Tibial artery (tissue), 4 donors: ENCODE results near the gene USF1.
A peak's percentile ranks its signal among the peaks of the same experiment; 100 is the strongest.

ENCODE experiments used
- DNase-seq, 2 donors: peaks; one replicate each; pipeline ENCODE4 v3.0.0-alpha.2; 2019
- H3K27ac ChIP-seq, 2 donors: fragments of 200-600 bp; sonication (generic) in 1 of 2; 1 replicate in 1 of 2; 2 replicates in 1 of 2; pipeline ENCODE4 v1.5.1; 2018 to 2019; ENCODE audit warnings: mild to moderate bottlenecking in 1 of 2
- H3K27me3 ChIP-seq, 2 donors: fragments of 200-600 bp; sonication (generic) in 1 of 2; one replicate each; pipeline versions ENCODE4 v1.5.1 to v1.6.0; 2016 to 2019
- H3K36me3 ChIP-seq, 3 donors: fragments of 200-600 bp; sonication (generic) in 2 of 3; one replicate each; pipeline ENCODE4 v1.5.1; 2016 to 2019; ENCODE audit warnings: mild to moderate bottlenecking in 2 of 3
- H3K4me1 ChIP-seq, 4 donors: fragments of 200-600 bp; sonication (generic) in 2 of 4; 1 replicate in 3 of 4; 2 replicates in 1 of 4; pipeline ENCODE4 v1.5.1; 2016 to 2019
- H3K4me3 ChIP-seq, 2 donors: fragments of 200-600 bp; sonication (generic) in 1 of 2; 1 replicate in 1 of 2; 2 replicates in 1 of 2; pipeline ENCODE4 v1.5.1; 2018 to 2019; ENCODE audit warnings: mild to moderate bottlenecking in 2 of 2
- H3K9me3 ChIP-seq, 3 donors: fragments of 200-600 bp; sonication (generic) in 1 of 3; one replicate each; pipeline ENCODE4 v1.5.1; 2016 to 2019
- intact Hi-C: fragments of 100-400 bp; cut with DNase I; formaldehyde crosslinking; loops from one replicate; pipeline ENCODE4 v1.15.0; 2023; ENCODE audit warnings: low total_unique reads
- TF ChIP-seq, protein P1 (sequence below), 2 experiments: fragments of 200-600 bp in 1 of 2; fragments of 450-650 bp in 1 of 2; IDR thresholded peaks; one replicate each; pipeline ENCODE4 v1.5.1; 2017 to 2019; ENCODE audit warnings: antibody characterized with exemption in 2 of 2, mild to moderate bottlenecking in 1 of 2, moderate library complexity in 1 of 2

Gene USF1

GRCh38 chr1:161091093-161091492 lies 45.3 kb upstream of the USF1 start:
- Histone ChIP-seq H3K27me3 (peaks cover 0 to 21% of the 10 kb centered on the region in 2 donors), H3K4me1 (no peaks in the 10 kb centered on the region)
- intact Hi-C loops, result loop anchor here (10.0 kb wide), 1 partner anchor 96 kb away; no protein-coding TSS in a partner anchor

GRCh38 chr1:161090617-161091016 lies 44.8 kb upstream of the USF1 start:
- intact Hi-C loops, result loop anchor here (10.0 kb wide), 1 partner anchor 96 kb away; no protein-coding TSS in a partner anchor
- no peak for DNase-seq
- Histone ChIP-seq H3K4me3 (no peak overlapping the region), H3K27me3 (peaks cover 0 to 24% of the 10 kb centered on the region in 2 donors), H3K9me3 (no peaks in the 10 kb centered on the region), H3K27ac (no peak overlapping the region), H3K4me1 (no peaks in the 10 kb centered on the region), H3K36me3 (no peaks in the 10 kb centered on the region)
- TF ChIP-seq, protein P1, sequence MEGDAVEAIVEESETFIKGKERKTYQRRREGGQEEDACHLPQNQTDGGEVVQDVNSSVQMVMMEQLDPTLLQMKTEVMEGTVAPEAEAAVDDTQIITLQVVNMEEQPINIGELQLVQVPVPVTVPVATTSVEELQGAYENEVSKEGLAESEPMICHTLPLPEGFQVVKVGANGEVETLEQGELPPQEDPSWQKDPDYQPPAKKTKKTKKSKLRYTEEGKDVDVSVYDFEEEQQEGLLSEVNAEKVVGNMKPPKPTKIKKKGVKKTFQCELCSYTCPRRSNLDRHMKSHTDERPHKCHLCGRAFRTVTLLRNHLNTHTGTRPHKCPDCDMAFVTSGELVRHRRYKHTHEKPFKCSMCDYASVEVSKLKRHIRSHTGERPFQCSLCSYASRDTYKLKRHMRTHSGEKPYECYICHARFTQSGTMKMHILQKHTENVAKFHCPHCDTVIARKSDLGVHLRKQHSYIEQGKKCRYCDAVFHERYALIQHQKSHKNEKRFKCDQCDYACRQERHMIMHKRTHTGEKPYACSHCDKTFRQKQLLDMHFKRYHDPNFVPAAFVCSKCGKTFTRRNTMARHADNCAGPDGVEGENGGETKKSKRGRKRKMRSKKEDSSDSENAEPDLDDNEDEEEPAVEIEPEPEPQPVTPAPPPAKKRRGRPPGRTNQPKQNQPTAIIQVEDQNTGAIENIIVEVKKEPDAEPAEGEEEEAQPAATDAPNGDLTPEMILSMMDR (IDR thresholded peaks at IDR 0.05), result no peak

More at GRCh38 chr1:161091093-161091492, 45.3 kb upstream of the USF1 start:
- TF ChIP-seq, protein P1 (IDR thresholded peaks at IDR 0.05), result no peak
- Histone ChIP-seq H3K9me3 (no peaks in the 10 kb centered on the region), H3K27ac (no peak overlapping the region), H3K36me3 (no peaks in the 10 kb centered on the region), H3K4me3 (no peak overlapping the region)
- no peak for DNase-seq

DNA sequence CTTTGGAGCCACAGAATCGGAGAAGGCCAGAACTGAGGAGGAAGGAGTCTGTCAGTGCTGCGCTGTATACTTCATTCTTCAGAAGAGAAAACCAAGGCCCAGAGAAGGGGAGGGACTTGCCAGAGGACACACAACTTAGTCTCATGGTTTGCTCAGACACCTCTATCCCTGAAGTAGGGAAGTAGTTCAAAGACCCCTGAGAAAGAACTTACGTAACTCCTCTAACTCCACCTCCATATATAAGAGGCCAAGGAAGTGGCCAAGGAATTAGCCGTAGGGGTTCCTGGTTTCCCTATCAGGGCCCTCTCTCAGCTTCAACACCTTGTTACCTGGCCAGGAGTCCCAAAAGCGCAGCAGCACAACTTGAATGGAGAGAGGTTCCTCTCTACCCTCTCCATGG lies 44.2 kb upstream of the USF1 start:
- DNase-seq, result peak in 1 of 2 donors; percentile 7
- no peak overlapping the region for H3K4me3 ChIP-seq
- H3K27ac ChIP-seq, result no peak overlapping the region
- no peaks in the 10 kb centered on the region for H3K4me1 ChIP-seq
- TF ChIP-seq, protein P1 (IDR thresholded peaks at IDR 0.05), result no peak
- intact Hi-C loops, result loop anchor here (10.0 kb wide), 1 partner anchor 95 kb away; no protein-coding TSS in a partner anchor
- no peaks in the 10 kb centered on the region for H3K36me3 ChIP-seq
- peaks cover 0 to 24% of the 10 kb centered on the region in 2 donors for H3K27me3 ChIP-seq
- no peaks in the 10 kb centered on the region for H3K9me3 ChIP-seq

DNA sequence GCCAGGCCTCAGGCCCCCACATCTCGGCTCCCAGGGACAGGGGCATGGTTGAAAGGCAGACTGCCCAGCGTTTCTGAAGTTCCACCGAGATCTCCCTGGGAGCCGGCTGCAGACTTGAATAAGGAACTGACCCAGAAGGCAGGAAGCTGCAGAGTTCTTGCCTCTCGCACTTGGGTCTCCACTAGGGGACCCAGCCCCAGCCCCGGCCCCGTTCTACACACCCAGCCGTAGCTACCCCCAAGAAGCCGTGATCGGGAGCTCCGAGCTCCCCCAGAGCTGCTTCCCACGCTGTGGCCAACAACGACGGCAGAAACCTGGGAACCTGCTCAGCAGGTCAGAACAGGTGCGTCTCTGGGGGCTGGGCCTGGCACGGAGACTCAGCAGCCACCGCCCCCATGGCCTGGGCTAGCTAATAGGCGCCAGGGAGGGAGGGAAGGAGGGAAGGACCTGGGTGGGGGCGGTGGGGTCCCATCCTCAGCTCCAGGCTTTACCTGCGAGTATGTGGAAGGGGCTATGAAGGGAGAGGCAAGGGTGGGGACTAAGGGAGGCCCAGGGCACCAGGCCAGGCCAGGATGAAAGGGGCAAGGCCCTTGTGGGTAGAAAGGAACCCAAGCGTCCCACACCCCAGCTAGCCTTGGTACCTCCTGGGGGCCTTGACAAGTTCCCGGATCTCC lies 43.6 kb upstream of the USF1 start, which contains the start of gene NECTIN4:
Gene NECTIN4 (minus strand): TSS at position 308 of the 674 bp plus-strand sequence. CDS start 262 bp downstream, at position 46.
- intact Hi-C loops, result no loop called here
- H3K27me3 ChIP-seq, result peaks cover 0 to 24% of the 10 kb centered on the region in 2 donors

DNA sequence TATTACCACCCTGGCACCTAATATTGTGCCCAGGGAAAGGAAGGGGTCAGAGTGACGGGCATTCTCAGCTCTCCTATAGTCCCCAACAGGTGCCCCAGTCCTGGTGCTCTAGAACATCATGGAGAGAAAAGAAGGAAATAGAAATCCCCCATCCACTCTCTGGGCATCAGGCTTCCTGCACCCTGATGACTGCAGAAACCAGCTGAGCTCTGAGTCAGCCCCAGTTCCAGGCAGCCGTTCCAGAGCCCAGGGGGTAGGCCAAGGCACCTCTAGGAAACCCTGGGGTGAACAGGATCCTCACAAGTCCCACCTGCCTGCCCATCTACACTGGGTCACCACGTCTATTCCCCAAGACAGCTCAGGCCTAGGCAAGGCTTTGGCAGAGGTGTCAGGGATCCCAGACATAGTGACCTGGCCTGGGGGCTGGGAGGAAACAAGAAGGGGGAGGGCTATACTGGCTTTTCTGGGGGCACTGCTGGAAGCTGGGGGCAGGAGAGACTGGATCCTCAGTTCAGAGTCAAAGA lies 42.9 kb upstream of the USF1 start:
- Histone ChIP-seq H3K4me1 (peaks cover 0 to 3% (median 0%) of the 10 kb centered on the region in 4 donors), H3K27ac (no peak overlapping the region), H3K27me3 (peaks cover 0 to 24% of the 10 kb centered on the region in 2 donors), H3K36me3 (no peaks in the 10 kb centered on the region), H3K9me3 (no peaks in the 10 kb centered on the region), H3K4me3 (no peak overlapping the region)
- no peak for DNase-seq
- intact Hi-C loops, result no loop called here
- TF ChIP-seq, protein P1 (IDR thresholded peaks at IDR 0.05), result no peak

More for the DNA sequence above, 43.6 kb upstream of the USF1 start, which contains the start of gene NECTIN4:
- TF ChIP-seq, protein P1 (IDR thresholded peaks at IDR 0.05), result no peak
- H3K36me3 ChIP-seq, result no peaks in the 10 kb centered on the region
- peak in 1 of 2 donors; percentile 54 for DNase-seq
- H3K9me3 ChIP-seq, result no peaks in the 10 kb centered on the region
- no peaks in the 10 kb centered on the region for H3K4me1 ChIP-seq
- H3K4me3 ChIP-seq, result no peak within 1 kb of the TSS
- H3K27ac ChIP-seq, result no peak within 1 kb of the TSS
